Stomach (tissue), 9 donors: ENCODE data around the gene TET3. TPM values are rescaled to one million over a fixed set of nuclear protein-coding genes. Genes with fewer than 3 reads are reported as not detected.

Experiments
- DNase-seq, 2 donors: peaks; one replicate each; pipeline versions ENCODE4 v3.0.0 to v3.0.0-alpha.2; 2013 to 2019
- H3K27ac ChIP-seq, 5 donors: fragments of 200-600 bp in 4 of 5; sonication (generic) in 4 of 5; one replicate each; pipeline ENCODE4 v1.5.1; 2013 to 2019; ENCODE audit warnings: mild to moderate bottlenecking in 1 of 5, moderate library complexity in 1 of 5
- H3K27me3 ChIP-seq, 3 donors: fragments of 200-600 bp; sonication (generic); one replicate each; pipeline ENCODE4 v1.5.1; 2017 to 2019; ENCODE audit warnings: mixed run types in 1 of 3
- H3K36me3 ChIP-seq, 4 donors: fragments of 200-600 bp; sonication (generic); 1 replicate in 3 of 4; 2 replicates in 1 of 4; pipeline ENCODE4 v1.5.1; 2016 to 2019
- H3K4me1 ChIP-seq, 4 donors: fragments of 200-600 bp; sonication (generic); one replicate each; pipeline ENCODE4 v1.5.1; 2016 to 2019
- H3K4me3 ChIP-seq, 4 donors: fragments of 200-600 bp; sonication (generic) in 3 of 4; one replicate each; pipeline ENCODE4 v1.5.1; 2016 to 2019; ENCODE audit warnings: mild to moderate bottlenecking in 1 of 4
- H3K9me3 ChIP-seq, 4 donors: fragments of 200-600 bp; sonication (generic); one replicate each; pipeline ENCODE4 v1.5.1; 2016 to 2019
- CTCF ChIP-seq, 7 experiments: fragments of 450-650 bp in 4 of 7; fragments of 200-600 bp in 3 of 7; sonication (generic) in 3 of 7; IDR thresholded peaks; one replicate each; pipeline ENCODE4 v1.5.1; 2016 to 2019; ENCODE audit warnings: antibody characterized with exemption in 7 of 7, control low read depth in 2 of 7, mild to moderate bottlenecking in 1 of 7
- EP300 ChIP-seq: sonication (generic); formaldehyde crosslinking; IDR thresholded peaks from one replicate; pipeline ENCODE4 v1.6.1; 2017; ENCODE audit warnings: antibody characterized with exemption
- POLR2A ChIP-seq, 4 donors: fragments of 450-650 bp; IDR thresholded peaks; one replicate each; pipeline ENCODE4 v1.6.1; 2016; ENCODE audit warnings: antibody characterized with exemption in 4 of 4, control low read depth in 2 of 4, mild to moderate bottlenecking in 1 of 4, moderate library complexity in 1 of 4
- POLR2AphosphoS5 ChIP-seq, 3 donors: sonication (generic); formaldehyde crosslinking; IDR thresholded peaks; one replicate each; pipeline ENCODE4 v1.6.1; 2016; ENCODE audit warnings: antibody characterized with exemption in 3 of 3
- WGBS, 5 donors: extraction: QIAGEN DNeasy Blood & Tissue Kit in 3 of 5; methylation state at CpG; one replicate each; pipeline versions ENCODE4 v1.1.5 to v1.1.7; 2013 to 2018; 5-methylcytosine and 5-hydroxymethylcytosine counted together
- intact Hi-C: fragments of 100-400 bp; cut with DNase I; formaldehyde crosslinking; loops from one replicate; pipeline ENCODE4 v1.15.1; 2023; ENCODE audit warnings: low total_unique reads
- polyA plus RNA-seq, 3 donors: library from polyadenylated mRNA; stranded (reverse); fragments of 200-250 nt; gene quantifications; one replicate each; pipeline ENCODE4 v1.2.3, GENCODE V29; 2013
- total RNA-seq, 5 donors: library from RNA; depleted of rRNA; stranded (reverse); fragments of >200 nt; gene quantifications; one replicate each; pipeline versions ENCODE4 v1.1.0 to v1.2.3, GENCODE V29; 2014 to 2016
- donor health status: healthy with polysubstance abuse.
- donor health status: Bipolar disorder and iron deficiency.
- donor health status: healthy.

TET3 gene
- total and polyA plus RNA-seq, 8 donors = 1.7 to 31.5 (median 15.6) TPM

DNA sequence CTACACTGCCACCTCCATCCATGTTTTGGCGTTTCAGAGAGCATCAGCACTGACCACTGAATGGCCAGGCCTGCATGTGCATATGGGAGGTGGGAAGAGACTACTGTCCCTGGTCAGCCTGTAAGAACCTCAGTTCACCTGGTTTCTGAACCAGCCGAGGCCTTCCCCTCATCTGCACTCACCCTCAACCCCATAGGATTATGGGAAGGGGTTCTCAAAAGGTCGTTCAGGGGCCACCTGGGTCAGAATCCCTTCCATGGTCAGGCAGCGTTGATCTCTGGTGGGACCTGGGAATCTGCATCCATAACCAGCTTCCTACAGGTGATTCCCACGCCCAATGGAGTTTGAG, 36.7 kb downstream of the TET3 start:
- H3K9me3 ChIP-seq = no peaks in the 10 kb centered on the region
- no peak overlapping the region for H3K4me3 ChIP-seq
- no peaks in the 10 kb centered on the region for H3K36me3 ChIP-seq
- TF ChIP-seq EP300 = no peak
- no peak for TF ChIP-seq POLR2AphosphoS5 (IDR thresholded peaks at IDR 0.05)
- no peak for TF ChIP-seq POLR2A (IDR thresholded peaks at IDR 0.05)
- TF ChIP-seq CTCF (IDR thresholded peaks at IDR 0.05) = no peak
- intact Hi-C loops = no loop called here
- H3K4me1 ChIP-seq = peaks cover 0 to 28% (median 16%) of the 10 kb centered on the region in 4 donors
- 65 to 77% (median 75%) methylated on average over 3 to 5 of the region's 5 CpGs for WGBS, 5 donors
- no peak overlapping the region for H3K27ac ChIP-seq
- no peak for DNase-seq
- no peaks in the 10 kb centered on the region for H3K27me3 ChIP-seq

- intact Hi-C loops = no loop called here
- no peak overlapping the region for H3K27ac ChIP-seq
- WGBS, 5 donors = 86 to 91% (median 88%) methylated on average over 4 of the region's 4 CpGs
- no peak for DNase-seq
- H3K4me1 ChIP-seq = peaks cover 0 to 39% (median 17%) of the 10 kb centered on the region in 4 donors
- no peak for TF ChIP-seq EP300
- TF ChIP-seq POLR2A (IDR thresholded peaks at IDR 0.05) = no peak
- TF ChIP-seq POLR2AphosphoS5 (IDR thresholded peaks at IDR 0.05) = no peak
- no peak for TF ChIP-seq CTCF (IDR thresholded peaks at IDR 0.05)
- no peaks in the 10 kb centered on the region for H3K27me3 ChIP-seq
- no peak overlapping the region for H3K4me3 ChIP-seq
- H3K36me3 ChIP-seq = no peaks in the 10 kb centered on the region
- no peaks in the 10 kb centered on the region for H3K9me3 ChIP-seq
Observed at GRCh38 chr2:74024216-74024615, 39.5 kb downstream of the TET3 start.

GRCh38 chr2:74025971-74026612, 41.4 kb downstream of the TET3 start:
- intact Hi-C loops = no loop called here
- peak in 1 of 2 donors; percentile 47 for DNase-seq

DNA sequence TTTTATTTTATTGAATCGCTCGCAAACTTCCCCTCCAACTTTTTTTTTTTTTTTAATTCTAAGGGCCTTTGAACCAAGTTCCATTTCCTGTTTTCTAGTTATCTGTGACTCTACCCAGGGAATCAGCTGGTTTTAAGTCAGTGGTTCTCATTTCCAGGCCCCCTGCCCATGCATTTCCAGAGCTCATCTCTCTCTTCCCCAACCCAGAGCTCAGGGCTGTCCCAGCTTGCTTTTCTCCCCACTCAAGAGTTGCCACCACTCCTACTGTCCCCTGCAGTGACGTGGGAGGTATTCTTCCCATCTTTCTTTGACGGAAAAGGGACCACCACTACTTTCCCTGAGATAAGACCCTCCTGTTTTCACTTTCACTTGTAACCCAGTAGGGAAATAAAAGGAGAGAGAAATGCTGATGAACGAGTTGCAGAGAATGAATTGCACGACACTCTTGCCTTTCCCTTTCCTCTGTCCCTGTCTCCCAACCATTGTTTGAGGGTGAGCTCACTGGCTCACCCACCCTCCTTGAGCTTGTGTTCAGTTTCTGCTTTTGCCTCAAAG, 42.1 kb downstream of the TET3 start:
- H3K27me3 ChIP-seq = no peaks in the 10 kb centered on the region
- H3K27ac ChIP-seq = no peak overlapping the region
- H3K4me3 ChIP-seq = no peak overlapping the region
- DNase-seq = no peak
- no peaks in the 10 kb centered on the region for H3K9me3 ChIP-seq
- TF ChIP-seq POLR2AphosphoS5 (IDR thresholded peaks at IDR 0.05) (no peak), POLR2A (IDR thresholded peaks at IDR 0.05) (no peak), CTCF (IDR thresholded peaks at IDR 0.05) (no peak), EP300 (no peak)
- 70 to 81% (median 74%) methylated on average over 6 of the region's 6 CpGs for WGBS, 5 donors
- no peaks in the 10 kb centered on the region for H3K36me3 ChIP-seq
- intact Hi-C loops = no loop called here
- H3K4me1 ChIP-seq = peaks cover under 1 to 47% (median 26%) of the 10 kb centered on the region in 4 donors

More at GRCh38 chr2:74025971-74026612, 41.4 kb downstream of the TET3 start:
- TF ChIP-seq CTCF (IDR thresholded peaks at IDR 0.05) (no peak), POLR2AphosphoS5 (IDR thresholded peaks at IDR 0.05) (no peak), POLR2A (IDR thresholded peaks at IDR 0.05) (no peak), EP300 (no peak)
- Histone ChIP-seq H3K27ac (no peak overlapping the region), H3K27me3 (no peaks in the 10 kb centered on the region), H3K4me3 (no peak overlapping the region), H3K9me3 (no peaks in the 10 kb centered on the region), H3K36me3 (no peaks in the 10 kb centered on the region), H3K4me1 (peaks cover 0 to 47% (median 24%) of the 10 kb centered on the region in 4 donors)
- WGBS, 5 donors = 36 to 66% (median 49%) methylated on average over 4 to 6 of the region's 6 CpGs
